ENCODE results near the gene NEB. TPM values are rescaled to one million over a fixed set of nuclear protein-coding genes. Genes with fewer than 3 reads are reported as not detected.
"Not testable (repeated sequence)": the region's sequence is repeated elsewhere in the genome, so short reads cannot be mapped to it uniquely, and the experiment has no call there.

NEB gene
- polyA plus RNA-seq, 12 donors: 667 to 7,283 (median 1,536) TPM

- no peak for DNase-seq
These were observed 122.9 kb downstream of the NEB start for GRCh38 chr2:151611351-151611750.

DNA sequence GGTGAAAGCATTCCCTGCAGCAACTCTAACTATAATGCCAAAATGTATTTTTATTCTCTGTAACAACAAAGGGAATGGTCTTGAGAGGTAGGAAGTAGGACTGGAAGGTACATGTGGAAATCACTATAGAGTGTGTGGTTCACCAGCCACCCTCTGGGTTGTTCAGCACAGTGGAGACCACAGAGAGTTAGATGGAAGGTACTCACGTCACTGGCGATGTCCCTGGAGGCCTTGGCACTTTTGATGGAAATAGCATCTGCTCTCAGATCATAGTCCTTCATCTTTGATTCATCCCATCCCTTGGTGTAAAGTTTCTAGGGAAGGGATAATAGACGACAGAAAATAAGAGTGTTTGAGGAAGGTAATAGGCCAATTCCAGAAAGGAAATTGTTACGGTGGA lies 124.0 kb downstream of the NEB start:
- DNase-seq: no peak

DNA sequence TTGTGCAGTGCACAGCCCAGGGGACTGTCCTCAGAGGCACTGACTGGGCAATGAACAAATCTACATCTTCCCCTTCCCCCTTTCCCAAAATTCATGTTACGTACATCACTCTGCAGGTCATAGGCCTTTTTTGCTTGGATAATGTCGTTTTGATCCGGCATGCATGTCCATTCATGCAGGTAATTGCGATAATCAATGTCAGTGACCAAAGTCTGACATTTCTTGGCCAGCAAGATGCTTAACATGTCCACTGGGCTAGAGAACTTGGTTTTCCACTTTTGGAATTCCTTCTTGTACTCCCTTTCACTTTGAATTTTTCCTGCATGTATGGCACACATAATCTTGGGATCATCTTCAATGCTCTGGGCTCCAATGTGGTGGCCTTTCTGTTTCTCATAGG lies 124.6 kb downstream of the NEB start:
- no peak for DNase-seq

GRCh38 chr2:151607459-151608424 lies 126.5 kb downstream of the NEB start:
- DNase-seq: not testable (repeated sequence)

DNA sequence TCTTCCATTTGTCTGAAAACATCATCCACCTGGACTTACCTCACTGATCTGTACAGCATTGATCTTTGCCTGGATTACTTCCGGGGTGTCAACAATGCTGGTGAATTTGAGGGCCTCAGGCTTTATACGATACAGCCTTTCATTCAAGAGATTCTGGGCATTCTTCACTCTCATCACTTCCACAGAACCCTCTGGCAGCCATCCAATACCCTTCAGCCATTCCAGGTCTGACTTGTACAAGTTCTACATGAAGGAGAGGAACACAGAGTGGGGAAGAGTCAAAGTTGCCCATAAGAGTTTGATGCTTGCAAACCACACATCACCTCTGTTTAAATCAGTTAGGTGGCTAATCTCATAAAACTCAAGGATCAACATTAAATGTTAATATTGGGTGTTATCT lies 130.7 kb downstream of the NEB start:
- DNase-seq: not testable (repeated sequence)

DNA sequence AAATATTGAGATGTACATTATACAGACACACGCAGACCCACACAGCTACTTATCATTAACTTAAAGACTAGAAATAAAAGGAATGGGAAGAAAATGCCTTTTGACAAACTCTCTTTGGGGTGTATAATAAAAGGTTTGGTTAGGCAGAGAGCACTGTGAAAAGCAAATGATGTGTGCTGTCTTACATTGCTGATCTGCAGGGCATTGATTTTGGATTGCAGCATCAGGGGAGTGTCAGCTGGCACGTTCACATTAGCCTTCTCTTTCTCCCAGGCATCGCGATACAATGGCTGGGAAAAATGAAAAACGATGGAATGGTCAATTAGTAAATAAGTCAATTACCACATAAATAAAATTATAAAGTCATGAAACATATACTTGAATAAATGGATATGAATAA lies 131.9 kb downstream of the NEB start:
- DNase-seq: not testable (repeated sequence)

DNA sequence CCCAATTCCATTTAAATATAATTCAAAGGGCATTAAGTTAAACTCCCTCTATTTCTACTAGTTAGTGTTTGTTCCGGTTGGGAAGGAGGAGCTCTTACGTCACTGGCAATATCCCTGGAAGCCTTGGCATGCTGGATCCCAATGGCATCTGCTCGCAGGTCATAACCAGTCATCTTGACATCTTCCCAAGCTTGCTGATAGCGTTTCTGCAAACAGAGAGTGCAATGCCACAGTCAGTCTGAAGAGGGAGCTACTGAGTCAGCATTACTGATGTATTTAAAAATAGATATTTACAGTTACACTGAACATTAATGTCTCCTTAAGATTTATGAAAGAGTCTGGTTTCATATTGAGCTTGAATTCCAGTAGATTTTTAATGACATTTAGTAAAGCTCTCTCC lies 132.5 kb downstream of the NEB start:
- DNase-seq: not testable (repeated sequence)

- not testable (repeated sequence) for DNase-seq
These were observed 137.2 kb downstream of the NEB start for GRCh38 chr2:151596903-151597608.

GRCh38 chr2:151591908-151592255 lies 142.4 kb downstream of the NEB start:
- not testable (repeated sequence) for DNase-seq

DNA sequence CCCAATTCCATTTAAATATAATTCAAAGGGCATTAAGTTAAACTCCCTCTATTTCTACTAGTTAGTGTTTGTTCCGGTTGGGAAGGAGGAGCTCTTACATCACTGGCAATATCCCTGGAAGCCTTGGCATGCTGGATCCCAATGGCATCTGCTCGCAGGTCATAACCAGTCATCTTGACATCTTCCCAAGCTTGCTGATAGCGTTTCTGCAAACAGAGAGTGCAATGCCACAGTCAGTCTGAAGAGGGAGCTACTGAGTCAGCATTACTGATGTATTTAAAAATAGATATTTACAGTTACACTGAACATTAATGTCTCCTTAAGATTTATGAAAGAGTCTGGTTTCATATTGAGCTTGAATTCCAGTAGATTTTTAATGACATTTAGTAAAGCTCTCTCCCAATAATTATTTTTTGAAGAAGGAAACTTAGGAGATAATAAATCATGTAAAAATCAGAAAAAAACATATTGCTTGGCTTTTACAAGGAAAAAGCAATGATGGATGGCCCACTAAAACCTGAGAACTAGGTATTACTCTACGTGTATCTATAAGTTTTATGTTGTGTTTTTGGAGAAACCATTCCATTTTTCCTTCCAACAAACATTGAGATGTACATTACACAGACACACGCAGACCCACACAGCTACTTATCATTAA lies 142.9 kb downstream of the NEB start:
- not testable (repeated sequence) for DNase-seq

GRCh38 chr2:151581300-151581699 lies 153.0 kb downstream of the NEB start:
- not testable (repeated sequence) for DNase-seq

- not testable (repeated sequence) for DNase-seq
These were observed 153.6 kb downstream of the NEB start for GRCh38 chr2:151580697-151581096.

DNA sequence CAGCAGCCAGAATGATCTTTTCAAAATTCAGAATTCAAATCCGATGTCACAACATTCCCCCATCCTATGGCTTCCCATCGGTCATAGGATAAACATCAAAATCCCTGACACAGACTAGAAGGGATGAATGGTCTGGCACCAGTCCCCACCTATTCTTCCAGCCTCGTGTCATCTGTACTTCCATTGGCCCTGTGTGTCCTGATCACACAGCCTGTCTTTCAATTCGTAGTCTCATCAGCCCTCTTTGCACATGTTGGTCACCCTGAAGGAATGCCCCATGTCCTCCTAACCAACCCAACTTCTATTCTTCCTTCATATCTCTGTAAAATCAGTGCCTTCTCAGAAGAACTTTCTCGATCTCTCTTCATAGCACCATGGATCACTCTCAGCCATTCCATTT lies 157.2 kb downstream of the NEB start:
- no peak for DNase-seq

- no peak for DNase-seq
These were observed 158.2 kb downstream of the NEB start for GRCh38 chr2:151576080-151576479.

DNA sequence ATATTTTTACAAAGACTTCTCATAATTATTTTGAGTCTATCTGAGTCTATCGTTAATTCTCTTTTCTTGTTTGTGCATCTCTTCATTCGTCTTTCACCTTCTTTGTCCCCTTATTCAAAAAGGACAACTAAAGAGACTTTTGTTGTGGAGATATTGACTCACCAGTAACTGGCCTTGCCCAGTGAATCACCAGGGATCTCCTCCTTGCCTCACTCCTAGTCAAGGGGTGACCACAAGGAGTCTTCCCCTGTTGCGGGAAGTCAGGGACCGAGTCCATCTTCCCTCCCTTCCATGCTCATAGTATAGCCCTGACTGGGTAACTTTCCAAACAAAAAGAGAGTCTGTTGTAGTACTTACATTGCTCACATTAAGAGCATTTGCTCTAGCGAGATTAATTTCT lies 158.9 kb downstream of the NEB start:
- no peak for DNase-seq

- no peak for DNase-seq
These were observed 164.1 kb downstream of the NEB start for GRCh38 chr2:151570191-151570590.

- no peak for DNase-seq
These were observed 165.1 kb downstream of the NEB start for GRCh38 chr2:151569167-151569566.

- DNase-seq: no peak
These were observed 165.8 kb downstream of the NEB start for GRCh38 chr2:151568501-151568900.

GRCh38 chr2:151567006-151567405 lies 167.3 kb downstream of the NEB start:
- no peak for DNase-seq

DNA sequence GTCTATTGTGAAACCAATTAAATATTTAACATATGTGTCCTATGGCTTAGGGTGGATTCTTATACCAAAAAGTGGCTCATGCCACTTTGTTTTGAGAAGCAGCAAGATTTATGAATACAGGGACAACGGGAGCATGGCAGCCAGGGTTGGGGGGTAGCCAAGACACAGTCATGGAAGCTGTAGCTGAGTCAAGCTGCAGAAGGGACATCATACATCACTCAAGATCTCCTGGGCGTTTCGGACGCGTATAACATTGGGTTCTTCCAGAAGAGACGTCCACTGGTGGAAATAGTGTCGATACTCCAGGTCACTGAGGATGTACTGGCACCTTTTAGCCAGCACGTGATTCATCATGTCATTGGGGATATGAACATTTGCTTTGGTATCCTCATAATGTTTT lies 171.9 kb downstream of the NEB start:
- DNase-seq: no peak

GRCh38 chr2:151560289-151560688 lies 174.0 kb downstream of the NEB start:
- DNase-seq: no peak

DNA sequence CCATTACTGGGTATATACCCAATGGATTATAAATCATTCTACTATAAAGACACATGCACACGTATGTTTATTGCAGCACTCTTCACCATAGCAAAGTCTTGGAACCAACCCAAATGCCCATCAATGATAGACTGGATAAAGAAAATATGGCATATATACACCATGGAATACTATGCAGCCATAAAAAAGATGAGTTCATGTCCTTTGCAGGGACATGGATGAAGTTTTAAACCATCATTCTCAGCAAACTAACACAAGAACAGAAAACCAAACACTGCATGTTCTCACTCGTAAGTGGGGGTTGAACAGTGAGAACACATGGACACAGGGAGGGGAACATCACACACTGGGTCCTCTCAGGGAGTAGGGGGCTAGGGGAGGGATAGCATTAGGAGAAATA lies 174.8 kb downstream of the NEB start:
- DNase-seq: not testable (repeated sequence)
